GM21360 (cell line): ENCODE measurements around the gene BMP5.
"Not testable (repeated sequence)": the region's sequence is repeated elsewhere in the genome, so short reads cannot be mapped to it uniquely, and the experiment has no call there.

Source experiments
- ATAC-seq: cut with Tn5 transposase; IDR thresholded peaks from one replicate; pipeline ENCODE4 v1.9.1; 2021; ENCODE audit warnings: mild to moderate bottlenecking, moderate library complexity; ENCODE audit not compliant: unreplicated experiment

The BMP5 gene

DNA sequence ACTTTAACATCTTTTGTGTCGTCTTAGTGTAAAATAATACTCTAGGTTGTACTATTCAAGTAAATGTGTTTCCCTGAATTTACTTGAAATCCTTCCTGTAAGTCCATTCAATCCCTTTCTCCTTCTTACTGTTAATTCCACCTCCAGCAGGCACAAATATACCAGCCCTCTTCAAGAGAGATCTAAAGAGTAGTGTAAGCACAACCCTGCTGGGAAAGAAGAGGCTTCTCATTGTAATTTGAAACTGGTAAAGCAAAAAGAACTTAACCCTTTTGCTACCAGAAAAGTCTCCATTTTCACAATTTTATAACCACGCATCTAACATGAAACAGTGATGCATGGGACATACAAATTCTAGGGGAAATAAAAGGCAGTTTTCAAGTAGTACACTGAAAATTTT is at the start of gene BMP5:
Gene BMP5, minus strand, starts transcription at position 191 of the 400 bp plus-strand sequence. CDS start 725 bp downstream, outside the sequence.
- no peak for ATAC-seq

DNA sequence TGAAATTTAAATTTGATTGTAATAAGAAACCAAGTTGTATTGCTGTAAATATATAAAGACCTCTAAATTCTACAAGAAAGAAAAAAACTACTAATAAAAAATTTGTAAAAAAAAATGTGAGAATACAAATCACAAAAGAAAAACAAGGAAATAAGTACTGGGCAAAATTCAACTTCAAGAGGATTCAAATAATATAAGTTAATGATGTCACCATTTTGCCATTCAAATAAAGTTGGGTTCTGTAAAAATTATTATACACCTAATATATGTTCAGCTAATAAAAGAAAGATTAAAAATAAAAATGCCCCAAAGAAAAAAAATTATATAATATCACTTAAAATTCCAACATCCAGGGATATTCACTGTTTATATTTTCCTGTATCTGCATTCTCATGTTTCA is 47.0 kb upstream of the BMP5 start:
- no peak for ATAC-seq

- ATAC-seq: no peak
Measured at GRCh38 chr6:55919716-55920308, 44.4 kb upstream of the BMP5 start.

- ATAC-seq: no peak
Measured at GRCh38 chr6:55918639-55919038, 43.2 kb upstream of the BMP5 start.

- ATAC-seq: no peak
Measured at GRCh38 chr6:55917751-55918415, 42.5 kb upstream of the BMP5 start.

DNA sequence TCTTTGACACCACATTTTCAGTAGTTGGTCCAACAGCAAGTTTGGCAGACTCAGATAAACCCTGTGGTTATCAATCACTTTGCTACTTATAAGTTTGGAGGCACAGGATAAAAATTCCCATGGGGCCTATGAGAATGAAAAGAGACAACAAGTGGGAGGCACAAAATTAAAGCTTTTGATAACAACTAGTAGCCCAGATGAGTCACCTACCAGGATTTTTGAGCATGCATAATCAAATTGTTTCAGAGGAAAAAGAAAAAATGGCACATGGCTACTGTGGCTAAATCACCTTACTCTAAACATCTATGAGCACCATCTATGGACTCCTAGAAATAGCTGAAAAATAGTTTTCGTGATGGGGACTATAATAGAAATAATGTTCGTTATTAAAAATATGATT is 40.8 kb upstream of the BMP5 start:
- no peak for ATAC-seq

- no peak for ATAC-seq
Measured at GRCh38 chr6:55913228-55914195, 38.1 kb upstream of the BMP5 start.

DNA sequence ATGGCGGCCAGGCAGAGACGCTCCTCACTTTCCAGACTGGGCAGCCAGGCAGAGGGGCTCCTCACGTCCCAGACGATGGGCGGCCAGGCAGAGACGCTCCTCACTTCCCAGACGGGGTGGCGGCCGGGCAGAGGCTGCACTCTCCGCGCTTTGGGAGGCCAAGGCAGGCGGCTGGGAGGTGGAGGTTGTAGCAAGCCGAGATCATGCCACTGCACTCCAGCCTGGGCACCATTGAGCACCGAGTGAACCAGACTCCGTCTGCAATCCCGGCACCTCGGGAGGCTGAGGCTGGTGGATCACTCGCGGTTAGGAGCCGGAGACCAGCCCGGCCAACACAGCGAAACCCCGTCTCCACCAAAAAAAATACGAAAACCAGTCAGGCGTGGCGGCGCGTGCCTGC is 35.1 kb upstream of the BMP5 start:
- not testable (repeated sequence) for ATAC-seq

- not testable (repeated sequence) for ATAC-seq
Measured at GRCh38 chr6:55909911-55910310, 34.5 kb upstream of the BMP5 start.

GRCh38 chr6:55902796-55903195 is 27.4 kb upstream of the BMP5 start:
- no peak for ATAC-seq

- no peak for ATAC-seq
Measured at GRCh38 chr6:55901765-55902270, 26.4 kb upstream of the BMP5 start.

DNA sequence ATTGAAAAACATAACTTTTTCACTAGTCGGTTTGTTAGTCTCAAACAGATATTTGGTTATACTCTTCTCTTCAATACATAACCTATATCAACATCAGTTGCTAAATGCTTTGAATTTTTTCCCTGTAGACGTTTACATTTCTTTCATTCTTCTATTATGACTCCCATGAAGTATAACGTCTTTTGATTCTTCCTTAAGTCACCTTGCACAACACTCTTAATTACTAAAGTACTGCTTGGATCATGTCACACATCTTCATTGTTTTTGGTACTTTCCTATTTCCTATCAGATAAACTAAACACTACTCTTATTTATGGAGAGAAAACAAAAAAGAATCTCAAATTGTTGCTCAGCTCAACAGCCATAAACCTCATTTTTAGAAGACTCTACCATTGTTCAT is 23.0 kb upstream of the BMP5 start:
- no peak for ATAC-seq

DNA sequence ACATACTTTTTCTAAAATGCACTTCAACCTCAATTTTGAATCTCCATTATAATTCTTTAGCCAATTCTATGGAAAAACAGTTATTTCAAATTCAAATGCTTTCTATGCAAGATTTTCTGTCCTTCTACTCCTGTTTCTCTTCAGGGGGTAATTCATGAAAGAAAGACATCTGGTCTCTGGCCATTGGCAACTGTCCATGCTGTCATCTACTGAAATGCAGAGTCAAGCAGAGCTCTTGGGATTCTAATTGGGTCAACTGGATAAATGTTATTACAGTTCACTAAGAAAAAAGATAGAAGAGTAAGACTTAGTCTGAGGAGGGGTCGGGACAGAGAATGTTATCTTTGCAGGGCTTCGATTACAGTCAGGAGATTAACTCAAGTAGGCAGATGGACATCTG is 22.0 kb upstream of the BMP5 start:
- ATAC-seq: no peak

DNA sequence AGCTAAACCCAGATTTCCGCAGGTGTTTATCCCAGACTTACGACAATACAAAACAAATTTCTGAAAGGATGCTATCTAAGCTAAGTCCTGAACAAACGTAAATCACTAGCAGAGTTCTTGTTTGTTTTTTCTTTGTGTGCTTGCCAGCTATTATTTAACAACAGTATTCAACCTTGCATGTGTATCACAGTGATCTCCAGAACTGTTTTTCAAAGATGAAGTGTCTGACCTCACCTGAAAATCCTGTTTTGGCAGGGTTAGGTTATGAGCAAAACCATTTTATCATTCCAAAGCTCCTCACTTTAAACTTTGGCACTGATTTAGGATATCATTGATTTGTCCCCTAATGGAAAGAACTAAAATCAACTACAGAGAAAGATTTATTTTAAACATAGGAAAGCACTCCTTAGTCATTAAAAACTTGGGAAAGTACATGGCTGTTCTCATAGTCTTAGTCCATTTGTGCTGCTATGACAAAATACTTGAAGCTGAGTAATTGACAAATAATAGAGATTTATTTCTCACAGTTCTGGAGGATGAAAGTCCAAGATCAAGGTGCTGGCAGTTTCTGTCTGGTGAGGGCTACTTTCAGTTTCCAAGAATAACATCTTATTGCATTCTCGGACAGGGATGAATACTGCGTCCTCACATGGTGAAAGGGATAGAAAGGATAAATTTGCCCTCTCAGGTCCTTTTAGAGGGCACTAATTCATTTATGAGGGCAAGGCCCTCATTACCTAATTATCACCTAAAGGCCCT is 20.8 kb upstream of the BMP5 start:
- no peak for ATAC-seq

GRCh38 chr6:55892749-55893357 is 17.5 kb upstream of the BMP5 start:
- ATAC-seq: no peak

DNA sequence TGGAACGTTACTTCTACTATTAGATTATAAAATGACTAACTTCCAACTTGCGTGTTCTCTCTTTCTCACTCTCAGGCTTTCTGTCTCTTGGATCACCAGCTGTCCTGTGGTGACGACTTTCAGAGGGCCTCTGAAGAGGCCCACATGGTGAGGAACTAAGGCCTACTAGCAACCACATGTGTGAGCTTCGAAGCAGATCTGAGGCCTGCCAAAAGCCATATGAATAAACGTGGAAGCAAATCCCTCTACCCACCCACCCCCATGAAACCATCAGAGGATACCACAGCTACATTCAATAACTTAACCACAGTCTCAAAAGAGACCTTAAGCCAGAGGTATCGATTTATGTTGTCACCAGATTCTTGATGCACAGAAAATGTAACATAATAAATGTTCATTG is 13.5 kb upstream of the BMP5 start:
- no peak for ATAC-seq

DNA sequence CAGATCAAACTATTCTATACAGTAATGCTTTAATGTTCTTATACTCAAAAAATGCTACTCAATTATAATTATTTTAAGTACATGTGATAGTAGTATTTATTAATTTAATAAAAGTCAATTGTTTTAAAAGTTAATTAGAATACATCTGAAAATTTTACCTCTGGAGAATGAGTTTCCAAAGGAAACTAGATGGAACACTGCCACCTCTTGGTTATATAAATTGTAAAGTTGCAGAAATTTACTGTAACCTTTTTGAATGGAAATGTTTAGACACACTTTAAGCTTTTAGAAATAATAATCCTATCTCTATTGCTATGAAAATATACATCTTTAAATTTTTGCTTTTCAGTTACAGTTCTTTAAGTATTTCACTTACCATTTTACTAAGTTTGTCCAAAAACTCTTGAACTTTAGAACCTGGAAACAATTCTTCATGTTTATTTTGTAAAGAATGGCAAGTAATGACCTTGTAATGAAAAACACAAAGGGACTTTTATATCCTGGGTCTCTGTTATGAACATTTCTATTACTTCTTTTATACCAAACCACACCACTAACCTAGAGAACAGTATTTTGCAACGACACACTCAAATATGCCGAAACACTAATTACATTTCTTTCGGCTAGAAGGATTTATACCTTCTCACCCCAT is 10.9 kb upstream of the BMP5 start:
- ATAC-seq: no peak

DNA sequence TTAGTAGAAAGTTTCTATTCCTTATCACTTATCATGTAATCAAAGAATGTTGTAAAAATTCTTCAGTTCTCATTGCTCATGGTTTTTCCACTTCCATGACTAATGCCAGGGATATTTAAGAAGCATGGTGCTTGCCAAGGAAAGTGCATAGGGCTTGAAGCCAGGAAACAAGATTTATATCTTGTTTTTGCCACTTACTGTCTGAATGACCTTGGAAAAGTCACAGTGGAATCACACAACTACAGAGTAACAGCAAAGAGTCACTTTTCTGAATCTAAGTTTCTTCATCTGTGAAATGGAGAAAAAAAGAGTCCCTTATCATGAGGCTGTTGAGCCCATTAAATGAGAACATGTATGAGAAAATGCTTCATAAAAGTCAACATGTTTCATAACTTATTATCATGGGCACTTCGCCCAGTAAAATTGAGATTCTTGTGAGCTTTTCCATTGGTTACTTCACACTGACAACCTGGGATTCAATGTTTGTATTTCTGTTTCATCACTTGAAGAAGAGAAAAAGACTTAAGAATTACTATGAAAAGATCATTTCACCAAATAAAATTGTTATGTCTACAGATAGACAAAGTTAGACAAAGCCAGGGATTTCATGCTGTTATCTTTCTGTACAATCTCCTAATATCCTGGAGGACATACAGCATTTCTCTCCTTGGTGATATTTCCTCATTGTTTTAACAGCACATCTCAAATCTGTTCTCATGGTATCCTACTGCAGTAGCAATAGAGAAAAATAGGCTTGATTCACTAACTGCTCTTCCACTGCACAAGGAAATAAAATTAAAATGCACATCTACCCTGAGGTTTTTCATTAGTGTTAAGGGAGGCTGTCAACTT is 7.6 kb upstream of the BMP5 start:
- ATAC-seq: no peak

DNA sequence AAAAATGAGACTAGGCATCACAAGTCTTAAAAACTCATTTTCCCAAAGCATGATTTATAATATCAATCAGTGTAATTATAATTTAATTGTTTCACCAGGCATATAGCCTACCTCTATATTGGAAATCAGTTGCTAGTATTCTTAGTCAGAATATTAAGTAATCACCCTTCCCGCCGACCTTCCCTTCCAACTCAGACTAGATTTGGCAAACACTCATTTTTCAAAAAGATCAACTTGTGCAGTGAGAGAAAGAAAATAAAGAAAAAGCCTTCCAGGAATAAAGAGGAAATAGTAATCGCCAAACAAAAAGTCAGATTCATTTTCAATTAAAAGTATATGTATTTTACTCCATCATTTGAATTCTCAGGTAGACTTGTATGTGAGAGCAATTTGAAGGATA is 1.9 kb upstream of the BMP5 start:
- ATAC-seq: no peak
